AG04450 (cell line): Measurements from ENCODE around the gene CSRNP2. TPM values are rescaled to one million over a fixed set of nuclear protein-coding genes. Genes with fewer than 3 reads are reported as not detected.

Experiments
- CTCF ChIA-PET: fragments of 300-600, 350-600 bp; formaldehyde crosslinking; extraction: SDS; loops from one replicate; lab custom pipeline; 2022; ENCODE audit warnings: antibody characterized with exemption, inconsistent platforms; lab: Charles Lee
- POLR2A ChIA-PET: fragments of 350-600 bp; formaldehyde crosslinking; extraction: SDS; loops from one replicate; lab custom pipeline; 2021; ENCODE audit warnings: antibody characterized with exemption, inconsistent platforms; lab: Yijun Ruan, JAX
- DNase-seq: peaks from one replicate; pipeline ENCODE4 v3.0.0-alpha.2; 2011; ENCODE audit warnings: low read depth, low spot score
- H3K27ac ChIP-seq: one replicate; pipeline ENCODE4 v1.5.1; 2012; ENCODE audit warnings: low read depth, low read length, control low read depth
- H3K27me3 ChIP-seq: one replicate; pipeline ENCODE4 v1.6.0; 2012; ENCODE audit warnings: low read length; ENCODE audit not compliant: control insufficient read depth, insufficient read depth
- H3K4me3 ChIP-seq: 2 replicates; pipeline ENCODE4 v1.5.1; 2011; ENCODE audit warnings: mild to moderate bottlenecking, low read depth, low read length, control low read depth
- H3K9me3 ChIP-seq: 2 replicates; pipeline ENCODE4 v1.5.1; 2012; ENCODE audit warnings: low read length; ENCODE audit not compliant: control insufficient read depth, insufficient read depth
- polyA plus RNA-seq: library from polyadenylated mRNA; depleted of rRNA; stranded (reverse); fragments of >200 nt; gene quantifications from 2 replicates; pipeline ENCODE4 v1.2.3, GENCODE V29; 2011
- TF ChIP-seq, protein P1 (sequence below): IDR thresholded peaks from 2 replicates; pipeline ENCODE4 v1.5.1; 2011; ENCODE audit warnings: low read depth, low read length, control low read depth, inconsistent platforms

CSRNP2 gene
- polyA plus RNA-seq, 1 experiment, result 29.9 TPM

- no peak for DNase-seq
- ChIA-PET POLR2A (no interaction called here), CTCF (interaction anchor here (1.1 kb wide), 1 partner anchor 214 kb away, joined by 5 read pairs; no protein-coding TSS in a partner anchor)
- H3K27ac ChIP-seq, result peak overlapping the region; percentile 21
- TF ChIP-seq, protein P1, sequence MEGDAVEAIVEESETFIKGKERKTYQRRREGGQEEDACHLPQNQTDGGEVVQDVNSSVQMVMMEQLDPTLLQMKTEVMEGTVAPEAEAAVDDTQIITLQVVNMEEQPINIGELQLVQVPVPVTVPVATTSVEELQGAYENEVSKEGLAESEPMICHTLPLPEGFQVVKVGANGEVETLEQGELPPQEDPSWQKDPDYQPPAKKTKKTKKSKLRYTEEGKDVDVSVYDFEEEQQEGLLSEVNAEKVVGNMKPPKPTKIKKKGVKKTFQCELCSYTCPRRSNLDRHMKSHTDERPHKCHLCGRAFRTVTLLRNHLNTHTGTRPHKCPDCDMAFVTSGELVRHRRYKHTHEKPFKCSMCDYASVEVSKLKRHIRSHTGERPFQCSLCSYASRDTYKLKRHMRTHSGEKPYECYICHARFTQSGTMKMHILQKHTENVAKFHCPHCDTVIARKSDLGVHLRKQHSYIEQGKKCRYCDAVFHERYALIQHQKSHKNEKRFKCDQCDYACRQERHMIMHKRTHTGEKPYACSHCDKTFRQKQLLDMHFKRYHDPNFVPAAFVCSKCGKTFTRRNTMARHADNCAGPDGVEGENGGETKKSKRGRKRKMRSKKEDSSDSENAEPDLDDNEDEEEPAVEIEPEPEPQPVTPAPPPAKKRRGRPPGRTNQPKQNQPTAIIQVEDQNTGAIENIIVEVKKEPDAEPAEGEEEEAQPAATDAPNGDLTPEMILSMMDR, result no peak
- no peaks in the 10 kb centered on the region for H3K27me3 ChIP-seq
- H3K9me3 ChIP-seq, result no peaks in the 10 kb centered on the region
- H3K4me3 ChIP-seq, result no peak overlapping the region
Measured at GRCh38 chr12:51127050-51127729, 43.8 kb upstream of the CSRNP2 start.

DNA sequence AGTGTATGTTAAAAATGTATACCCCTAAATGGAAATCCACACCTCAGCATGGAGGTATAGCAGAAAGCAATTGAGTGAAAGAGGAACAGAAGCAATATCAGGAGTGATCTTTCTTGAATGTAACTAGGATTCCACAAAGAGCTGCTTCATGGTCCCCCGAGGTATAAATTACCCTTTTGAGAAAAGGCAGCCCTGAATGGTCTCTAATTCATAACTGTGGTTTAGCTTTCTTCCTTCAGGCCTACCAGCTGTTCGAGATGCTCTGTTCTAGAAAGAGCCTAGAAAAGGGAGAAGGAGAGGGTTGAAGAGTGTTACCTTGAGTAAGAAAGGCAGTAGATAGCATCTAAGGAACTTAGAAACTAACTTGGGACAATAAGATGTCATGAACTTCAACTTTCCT is 42.9 kb upstream of the CSRNP2 start:
- TF ChIP-seq, protein P1, result no peak
- Histone ChIP-seq H3K9me3 (no peaks in the 10 kb centered on the region), H3K27ac (no peak overlapping the region), H3K27me3 (no peaks in the 10 kb centered on the region), H3K4me3 (no peak overlapping the region)
- DNase-seq, result no peak
- POLR2A ChIA-PET, result no interaction called here
- CTCF ChIA-PET, result interaction anchor here (0.7 to 1.1 kb wide), 2 partner anchors 215 to 308 kb away, joined by 3 to 5 read pairs; no protein-coding TSS in a partner anchor

DNA sequence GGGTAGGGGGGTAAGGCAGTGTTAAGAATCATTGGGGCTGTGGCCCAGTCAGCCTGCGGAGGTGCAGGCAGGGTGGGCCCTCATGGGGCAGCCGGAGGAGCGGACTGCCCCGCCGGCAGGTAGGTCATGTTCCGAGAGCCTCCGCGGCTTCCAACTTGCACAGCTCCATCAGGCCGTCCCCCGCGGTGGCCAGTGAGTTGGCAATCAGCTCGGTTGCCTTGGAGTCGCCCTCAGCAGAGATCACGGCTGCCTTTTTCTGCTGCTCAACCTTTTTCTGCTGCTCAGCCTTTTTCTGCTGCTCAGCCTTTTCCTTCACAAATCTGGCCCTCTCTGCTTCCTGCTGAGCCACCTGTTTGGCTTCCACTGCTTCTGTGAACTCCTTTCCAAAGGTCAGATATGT is 41.1 kb upstream of the CSRNP2 start:
- no peak overlapping the region for H3K4me3 ChIP-seq
- CTCF ChIA-PET, result no interaction called here
- POLR2A ChIA-PET, result no interaction called here
- TF ChIP-seq, protein P1, result no peak
- DNase-seq, result no peak
- H3K27me3 ChIP-seq, result no peaks in the 10 kb centered on the region
- no peak overlapping the region for H3K27ac ChIP-seq
- H3K9me3 ChIP-seq, result peaks cover 4% of the 10 kb centered on the region; the same call in 1 of the 2 replicates

GRCh38 chr12:51122844-51123243 is 39.4 kb upstream of the CSRNP2 start:
- Histone ChIP-seq H3K9me3 (peaks cover 4% of the 10 kb centered on the region; the same call in 1 of the 2 replicates), H3K27ac (no peak overlapping the region), H3K27me3 (no peaks in the 10 kb centered on the region), H3K4me3 (no peak overlapping the region)
- TF ChIP-seq, protein P1, result no peak
- ChIA-PET CTCF (no interaction called here), POLR2A (no interaction called here)
- DNase-seq, result no peak

DNA sequence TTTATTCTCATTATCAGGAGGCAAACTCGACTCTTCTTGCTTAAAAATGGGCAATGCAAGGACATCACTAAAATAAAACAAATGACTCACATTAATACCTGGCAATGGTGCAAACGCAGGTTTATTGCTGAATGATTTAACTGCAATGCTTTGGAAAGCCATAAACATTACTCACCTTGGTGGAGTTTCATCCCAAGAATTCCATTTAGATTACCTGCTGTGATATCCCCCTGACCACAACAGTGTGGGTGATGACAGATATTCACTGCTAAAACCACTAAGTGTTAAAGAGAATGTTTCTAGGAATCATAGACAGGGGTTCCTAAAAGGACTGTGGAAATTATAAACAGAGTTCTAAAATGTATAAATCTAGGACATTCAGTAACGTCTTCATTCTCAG is 35.3 kb upstream of the CSRNP2 start:
- Histone ChIP-seq H3K27me3 (no peaks in the 10 kb centered on the region), H3K9me3 (peaks cover 4% of the 10 kb centered on the region; the same call in 1 of the 2 replicates), H3K4me3 (no peak overlapping the region), H3K27ac (no peak overlapping the region)
- DNase-seq, result peak; percentile 27
- ChIA-PET CTCF (no interaction called here), POLR2A (no interaction called here)
- TF ChIP-seq, protein P1, result no peak
